Sigmoid colon (tissue), 7 donors: ENCODE data around the gene CNIH3. TPM values are rescaled to one million over a fixed set of nuclear protein-coding genes. Genes with fewer than 3 reads are reported as not detected.

Experiments
- DNase-seq: peaks from one replicate; pipeline ENCODE4 v3.0.0-alpha.2; 2019
- H3K27ac ChIP-seq, 4 donors: fragments of 200-600 bp; sonication (generic); one replicate each; pipeline ENCODE4 v1.5.1; 2016 to 2019; ENCODE audit warnings: mild to moderate bottlenecking in 1 of 4
- H3K27me3 ChIP-seq, 3 donors: fragments of 200-600 bp; sonication (generic); one replicate each; pipeline ENCODE4 v1.5.1; 2019; ENCODE audit warnings: mild to moderate bottlenecking in 1 of 3
- H3K36me3 ChIP-seq, 4 donors: fragments of 200-600 bp; sonication (generic); one replicate each; pipeline ENCODE4 v1.5.1; 2016 to 2019
- H3K4me1 ChIP-seq, 4 donors: fragments of 200-600 bp; sonication (generic); one replicate each; pipeline ENCODE4 v1.5.1; 2017 to 2019
- H3K4me3 ChIP-seq, 4 donors: fragments of 200-600 bp; sonication (generic); one replicate each; pipeline ENCODE4 v1.5.1; 2017 to 2019; ENCODE audit warnings: mild to moderate bottlenecking in 2 of 4, moderate library complexity in 1 of 4
- H3K9me3 ChIP-seq, 4 donors: fragments of 200-600 bp in 3 of 4; sonication (generic) in 3 of 4; one replicate each; pipeline versions ENCODE4 v1.5.1 to v1.6.1; 2013 to 2019
- CTCF ChIP-seq, 4 experiments: fragments of 450-650 bp in 3 of 4; fragments of 200-600 bp in 1 of 4; IDR thresholded peaks; one replicate each; pipeline ENCODE4 v1.5.1; 2016 to 2019; ENCODE audit warnings: antibody characterized with exemption in 4 of 4, mild to moderate bottlenecking in 3 of 4, moderate library complexity in 2 of 4
- EP300 ChIP-seq, 4 donors: sonication (generic); formaldehyde crosslinking; IDR thresholded peaks; one replicate each; pipeline ENCODE4 v1.6.1; 2017; ENCODE audit warnings: antibody characterized with exemption in 4 of 4
- POLR2A ChIP-seq, 2 donors: fragments of 450-650 bp; IDR thresholded peaks; one replicate each; pipeline ENCODE4 v1.6.1; 2016; ENCODE audit warnings: antibody characterized with exemption in 2 of 2, mild to moderate bottlenecking in 2 of 2, moderate library complexity in 2 of 2
- POLR2AphosphoS5 ChIP-seq, 4 donors: sonication (generic); formaldehyde crosslinking; IDR thresholded peaks; one replicate each; pipeline ENCODE4 v1.6.1; 2017; ENCODE audit warnings: antibody characterized with exemption in 4 of 4
- WGBS, 2 donors: extraction: QIAGEN DNeasy Blood & Tissue Kit; methylation state at CpG; one replicate each; pipeline ENCODE4 v1.1.7; 2013; 5-methylcytosine and 5-hydroxymethylcytosine counted together
- intact Hi-C: fragments of 100-400 bp; cut with DNase I; formaldehyde crosslinking; loops from one replicate; pipeline ENCODE4 v1.15.1; 2023
- polyA plus RNA-seq, 3 donors: library from polyadenylated mRNA; stranded (reverse); fragments of 200-250 nt; gene quantifications; one replicate each; pipeline ENCODE4 v1.2.3, GENCODE V29; 2013
- total RNA-seq, 4 donors: library from RNA; depleted of rRNA; stranded (reverse); fragments of >200 nt; gene quantifications; one replicate each; pipeline ENCODE4 v1.1.0, GENCODE V29; 2016
- donor health status: healthy with polysubstance abuse.
- donor health status: Bipolar disorder and iron deficiency.
- donor health status: healthy.

CNIH3 gene
- total and polyA plus RNA-seq, 7 donors = 0.60 to 2.8 (median 1.4) TPM

GRCh38 chr1:224637936-224638335, 21.8 kb downstream of the CNIH3 start:
- no peak for DNase-seq
- no peaks in the 10 kb centered on the region for H3K4me1 ChIP-seq
- H3K27ac ChIP-seq = no peak overlapping the region
- TF ChIP-seq POLR2AphosphoS5 (IDR thresholded peaks at IDR 0.05) (no peak), CTCF (IDR thresholded peaks at IDR 0.05) (no peak), EP300 (IDR thresholded peaks at IDR 0.05) (no peak), POLR2A (IDR thresholded peaks at IDR 0.05) (no peak)
- intact Hi-C loops = no loop called here
- WGBS, 2 donors = 85 to 89% methylated on average over 7 of the region's 7 CpGs
- H3K36me3 ChIP-seq = no peaks in the 10 kb centered on the region
- H3K4me3 ChIP-seq = no peak overlapping the region
- no peaks in the 10 kb centered on the region for H3K9me3 ChIP-seq
- no peaks in the 10 kb centered on the region for H3K27me3 ChIP-seq

- TF ChIP-seq CTCF (IDR thresholded peaks at IDR 0.05) (no peak), POLR2AphosphoS5 (IDR thresholded peaks at IDR 0.05) (no peak), EP300 (IDR thresholded peaks at IDR 0.05) (no peak), POLR2A (IDR thresholded peaks at IDR 0.05) (no peak)
- Histone ChIP-seq H3K36me3 (no peaks in the 10 kb centered on the region), H3K9me3 (no peaks in the 10 kb centered on the region), H3K27ac (no peak overlapping the region), H3K4me1 (no peaks in the 10 kb centered on the region), H3K27me3 (no peaks in the 10 kb centered on the region), H3K4me3 (no peak overlapping the region)
- intact Hi-C loops = no loop called here
- 91 to 95% methylated on average over 5 of the region's 5 CpGs for WGBS, 2 donors
- DNase-seq = no peak
Observed at GRCh38 chr1:224639426-224639975, 23.4 kb downstream of the CNIH3 start.

- Histone ChIP-seq H3K4me3 (no peak overlapping the region), H3K36me3 (no peaks in the 10 kb centered on the region), H3K9me3 (no peaks in the 10 kb centered on the region), H3K27ac (no peak overlapping the region), H3K4me1 (no peaks in the 10 kb centered on the region), H3K27me3 (no peaks in the 10 kb centered on the region)
- no peak for DNase-seq
- TF ChIP-seq POLR2AphosphoS5 (IDR thresholded peaks at IDR 0.05) (no peak), CTCF (IDR thresholded peaks at IDR 0.05) (no peak), POLR2A (IDR thresholded peaks at IDR 0.05) (no peak), EP300 (IDR thresholded peaks at IDR 0.05) (no peak)
- intact Hi-C loops = no loop called here
- WGBS, 2 donors = 87 to 89% methylated on average over 6 of the region's 6 CpGs
Observed at GRCh38 chr1:224640018-224640417, 23.9 kb downstream of the CNIH3 start.

GRCh38 chr1:224640587-224640986, 24.5 kb downstream of the CNIH3 start:
- Histone ChIP-seq H3K4me3 (no peak overlapping the region), H3K27me3 (no peaks in the 10 kb centered on the region), H3K36me3 (no peaks in the 10 kb centered on the region), H3K9me3 (no peaks in the 10 kb centered on the region), H3K27ac (no peak overlapping the region), H3K4me1 (no peaks in the 10 kb centered on the region)
- no peak for DNase-seq
- intact Hi-C loops = no loop called here
- WGBS, 2 donors = 57 to 68% methylated on average over 4 of the region's 4 CpGs
- TF ChIP-seq CTCF (IDR thresholded peaks at IDR 0.05) (no peak), POLR2AphosphoS5 (IDR thresholded peaks at IDR 0.05) (no peak), EP300 (IDR thresholded peaks at IDR 0.05) (no peak), POLR2A (IDR thresholded peaks at IDR 0.05) (no peak)

- TF ChIP-seq CTCF (IDR thresholded peaks at IDR 0.05) (no peak), EP300 (IDR thresholded peaks at IDR 0.05) (no peak), POLR2A (IDR thresholded peaks at IDR 0.05) (no peak), POLR2AphosphoS5 (IDR thresholded peaks at IDR 0.05) (no peak)
- intact Hi-C loops = no loop called here
- no peaks in the 10 kb centered on the region for H3K36me3 ChIP-seq
- no peaks in the 10 kb centered on the region for H3K27me3 ChIP-seq
- H3K4me3 ChIP-seq = no peak overlapping the region
- WGBS, 2 donors = 46 to 75% methylated on average over 7 of the region's 7 CpGs
- H3K4me1 ChIP-seq = no peaks in the 10 kb centered on the region
- no peak for DNase-seq
- no peaks in the 10 kb centered on the region for H3K9me3 ChIP-seq
- H3K27ac ChIP-seq = no peak overlapping the region
Observed at GRCh38 chr1:224641030-224641429, 24.9 kb downstream of the CNIH3 start.
